PC-3 (cell line): ENCODE data around the gene OMG. TPM values are rescaled to one million over a fixed set of nuclear protein-coding genes. Genes with fewer than 3 reads are reported as not detected.
"Not testable (repeated sequence)": the region's sequence is repeated elsewhere in the genome, so short reads cannot be mapped to it uniquely, and the experiment has no call there.

Experiments used
- ATAC-seq: fragments of 200-7000 bp; cut with Tn5 transposase; 2 replicates; pipeline ENCODE4 v1.9.1; 2020; ENCODE audit warnings: mild to moderate bottlenecking, moderate library complexity
- Bru-seq: library from RNA; stranded (reverse); fragments of 400-500 nt; gene quantifications from one replicate; lab custom pipeline; 2021; lab: Mats Ljungman, UMichigan
- BruChase-seq, 2 experiments: library from RNA; stranded (reverse); fragments of 400-500 nt; gene quantifications; one replicate each; lab custom pipeline; 2021; lab: Mats Ljungman, UMichigan
- BruUV-seq: library from RNA; stranded (reverse); fragments of 400-500 nt; replicated peaks from 2 replicates; lab custom pipeline; 2021; lab: Mats Ljungman, UMichigan
- CTCF ChIA-PET: fragments of 300-600 bp; sonication (Branson Sonifier 250); formaldehyde crosslinking; loops from one replicate; lab custom pipeline; 2022; ENCODE audit warnings: antibody characterized with exemption; lab: Charles Lee
- POLR2A ChIA-PET: fragments of 300-600 bp; sonication (Branson Sonifier 250); formaldehyde crosslinking; loops from one replicate; lab custom pipeline; 2022; ENCODE audit warnings: antibody characterized with exemption; ENCODE audit not compliant: unreplicated experiment; lab: Charles Lee
- DNase-seq: peaks from one replicate; pipeline ENCODE4 v3.0.0-alpha.2; 2015
- H2AFZ ChIP-seq: fragments of 300-600 bp; sonication (generic); 2 replicates; pipeline ENCODE4 v1.6.0; 2016; ENCODE audit warnings: antibody characterized with exemption, low read length
- H3F3A ChIP-seq: fragments of 300-600 bp; sonication (generic); one replicate; pipeline ENCODE4 v1.6.0; 2017; ENCODE audit warnings: antibody characterized with exemption, low read length, control low read depth, mild to moderate bottlenecking; ENCODE audit not compliant: unreplicated experiment
- H3K27ac ChIP-seq: fragments of 300-600 bp; sonication (generic); 2 replicates; pipeline ENCODE4 v1.5.1; 2016; ENCODE audit warnings: mild to moderate bottlenecking, low read length
- H3K27me3 ChIP-seq: fragments of 300-600 bp; sonication (generic); 2 replicates; pipeline ENCODE4 v1.6.1; 2016; ENCODE audit warnings: low read length, mixed read lengths
- H3K36me3 ChIP-seq: fragments of 300-600 bp; sonication (generic); 2 replicates; pipeline ENCODE4 v1.6.1; 2016; ENCODE audit warnings: low read depth, mixed run types, low read length, mixed read lengths
- H3K4me1 ChIP-seq: fragments of 300-600 bp; sonication (generic); 2 replicates; pipeline ENCODE4 v1.5.1; 2016; ENCODE audit warnings: low read length; ENCODE audit not compliant: insufficient read depth
- H3K4me2 ChIP-seq: fragments of 300-600 bp; sonication (generic); 2 replicates; pipeline ENCODE4 v1.6.0; 2016; ENCODE audit warnings: low read length
- H3K4me3 ChIP-seq: fragments of 300-600 bp; sonication (generic); 2 replicates; pipeline ENCODE4 v1.5.1; 2016; ENCODE audit warnings: mild to moderate bottlenecking, low read length, mixed read lengths
- H3K79me2 ChIP-seq: fragments of 300-600 bp; sonication (generic); 2 replicates; pipeline ENCODE4 v1.6.1; 2017; ENCODE audit warnings: low read length, mixed read lengths
- H3K9ac ChIP-seq: fragments of 300-600 bp; sonication (generic); 2 replicates; pipeline ENCODE4 v1.6.0; 2016; ENCODE audit warnings: mild to moderate bottlenecking, low read length
- H3K9me2 ChIP-seq: fragments of 300-600 bp; sonication (generic); replicated peaks from 2 replicates; pipeline ENCODE4 v1.6.1; 2016; ENCODE audit warnings: mixed run types, low read length, mixed read lengths
- H3K9me3 ChIP-seq: fragments of 300-600 bp; sonication (generic); 2 replicates; pipeline ENCODE4 v1.6.1; 2016; ENCODE audit warnings: low read length, mixed read lengths
- H4K20me1 ChIP-seq: fragments of 300-600 bp; sonication (generic); 2 replicates; pipeline ENCODE4 v1.6.1; 2016; ENCODE audit warnings: low read length, mixed read lengths
- CTCF ChIP-seq: fragments of 300-600 bp; sonication (generic); conservative IDR thresholded peaks from 2 replicates; pipeline ENCODE4 v1.5.1; 2017; ENCODE audit warnings: antibody characterized with exemption, low read depth, mild to moderate bottlenecking, low read length
- EZH2 ChIP-seq: fragments of 300-600 bp; sonication (generic); IDR thresholded peaks from one replicate; pipeline ENCODE4 v1.6.1; 2017; ENCODE audit warnings: antibody characterized with exemption, mild to moderate bottlenecking, low read length; ENCODE audit not compliant: unreplicated experiment
- EZH2phosphoT487 ChIP-seq: fragments of 300-600 bp; sonication (generic); IDR thresholded peaks from 2 replicates; pipeline ENCODE4 v1.6.1; 2018; ENCODE audit warnings: mild to moderate bottlenecking, antibody characterized with exemption, low read length, borderline replicate concordance
- intact Hi-C: fragments of 100-400 bp; cut with micrococcal nuclease; formaldehyde crosslinking; loops from 2 replicates; pipeline ENCODE4 v1.9.0; 2023
- long read RNA-seq: library from polyadenylated mRNA; unstranded; transcript quantifications from one replicate; pipeline ENCODE4 v2.0.0, GENCODE V29; 2021; ENCODE audit not compliant: unreplicated experiment
- total RNA-seq: library from RNA; depleted of rRNA; stranded (reverse); fragments of >200 nt; gene quantifications from 2 replicates; pipeline ENCODE4 v1.2.3, GENCODE V29; 2014; rRNA removed

OMG gene
- not detected in 2 replicates for total RNA-seq
- not detected for Bru-seq, nascent RNA
- percentile 15 among the genes with signal in this experiment for BruChase-seq, experiment 1, labeled RNA remaining after a 6-hour chase
- BruChase-seq, experiment 2, labeled RNA remaining after a 2-hour chase: not detected
- long read RNA-seq, partial matches to known transcripts: 0 of 1 reads
- long read RNA-seq, other reads (novel, unspliced or antisense): 1 of 1 reads

- POLR2A ChIA-PET: no interaction called here
Measured at GRCh38 chr17:31297090-31297489, at the start of gene OMG. Gene OMG, minus strand, starts transcription at chr17:31297239. Its CDS starts 908 bp downstream, at chr17:31296331.

GRCh38 chr17:31345191-31345747, 48.2 kb upstream of the OMG start:
- H3K79me2 ChIP-seq, H3F3A ChIP-seq, H3K4me3 ChIP-seq, DNase-seq, H3K9ac ChIP-seq, BruUV-seq, H3K9me2 ChIP-seq, intact Hi-C loops, CTCF ChIA-PET, H3K27me3 ChIP-seq, H3K36me3 ChIP-seq, H3K27ac ChIP-seq, ATAC-seq, H2AFZ ChIP-seq, H3K9me3 ChIP-seq, H4K20me1 ChIP-seq, H3K4me2 ChIP-seq, POLR2A ChIA-PET, H3K4me1 ChIP-seq: not testable (repeated sequence)

More at GRCh38 chr17:31297090-31297489, at the start of gene OMG:
- Histone ChIP-seq H3K4me2 (no peak within 1 kb of the TSS), H3K27me3 (no peaks in the 10 kb centered on the region), H3K4me1 (no peaks in the 10 kb centered on the region), H2AFZ (no peak within 1 kb of the TSS), H3K9me3 (no peaks in the 10 kb centered on the region), H3K9ac (no peak within 1 kb of the TSS), H3K4me3 (no peak within 1 kb of the TSS), H3K9me2 (no peaks in the 10 kb centered on the region), H3K27ac (no peak within 1 kb of the TSS), H3F3A (no peaks in the 10 kb centered on the region), H3K36me3 (no peaks in the 10 kb centered on the region), H4K20me1 (no peaks in the 10 kb centered on the region), H3K79me2 (no peaks in the 10 kb centered on the region)
- DNase-seq (no peak), ATAC-seq (no peak)
- intact Hi-C loops: no loop called here
- CTCF ChIA-PET: no interaction called here
- no TSS peak for BruUV-seq
- no peak for TF ChIP-seq EZH2
- no peak for TF ChIP-seq CTCF
- TF ChIP-seq EZH2phosphoT487: no peak

- no peak for ATAC-seq
- TF ChIP-seq EZH2phosphoT487 (no peak), EZH2 (no peak), CTCF (no peak)
- no peaks in the 10 kb centered on the region for H3F3A ChIP-seq
- no peak overlapping the region for H3K4me3 ChIP-seq
- no peak overlapping the region for H2AFZ ChIP-seq
- no peaks in the 10 kb centered on the region for H4K20me1 ChIP-seq
- no peaks in the 10 kb centered on the region for H3K4me1 ChIP-seq
- H3K27me3 ChIP-seq: no peaks in the 10 kb centered on the region
- H3K9ac ChIP-seq: no peak overlapping the region
- no peaks in the 10 kb centered on the region; the same call in 1 of the 2 replicates for H3K36me3 ChIP-seq
- H3K27ac ChIP-seq: no peak overlapping the region
- no peaks in the 10 kb centered on the region for H3K79me2 ChIP-seq
- no peak overlapping the region for H3K4me2 ChIP-seq
- intact Hi-C loops: no loop called here
- H3K9me2 ChIP-seq: no peaks in the 10 kb centered on the region
- ChIA-PET POLR2A (no interaction called here), CTCF (no interaction called here)
- no peaks in the 10 kb centered on the region for H3K9me3 ChIP-seq
- DNase-seq: no peak
- BruUV-seq: no TSS peak
Measured at GRCh38 chr17:31339906-31340661, 43.0 kb upstream of the OMG start.
